CD1c-positive myeloid dendritic cell (primary cell): ENCODE measurements around the gene MTHFS.
A peak's percentile ranks its signal among the peaks of the same experiment; 100 is the strongest.
"Not testable (repeated sequence)": the region's sequence is repeated elsewhere in the genome, so short reads cannot be mapped to it uniquely, and the experiment has no call there.

Source experiments
- DNase-seq: peaks from one replicate; pipeline ENCODE4 v3.0.0-alpha.2; 2016; ENCODE audit errors: extremely low spot score

MTHFS gene

DNA sequence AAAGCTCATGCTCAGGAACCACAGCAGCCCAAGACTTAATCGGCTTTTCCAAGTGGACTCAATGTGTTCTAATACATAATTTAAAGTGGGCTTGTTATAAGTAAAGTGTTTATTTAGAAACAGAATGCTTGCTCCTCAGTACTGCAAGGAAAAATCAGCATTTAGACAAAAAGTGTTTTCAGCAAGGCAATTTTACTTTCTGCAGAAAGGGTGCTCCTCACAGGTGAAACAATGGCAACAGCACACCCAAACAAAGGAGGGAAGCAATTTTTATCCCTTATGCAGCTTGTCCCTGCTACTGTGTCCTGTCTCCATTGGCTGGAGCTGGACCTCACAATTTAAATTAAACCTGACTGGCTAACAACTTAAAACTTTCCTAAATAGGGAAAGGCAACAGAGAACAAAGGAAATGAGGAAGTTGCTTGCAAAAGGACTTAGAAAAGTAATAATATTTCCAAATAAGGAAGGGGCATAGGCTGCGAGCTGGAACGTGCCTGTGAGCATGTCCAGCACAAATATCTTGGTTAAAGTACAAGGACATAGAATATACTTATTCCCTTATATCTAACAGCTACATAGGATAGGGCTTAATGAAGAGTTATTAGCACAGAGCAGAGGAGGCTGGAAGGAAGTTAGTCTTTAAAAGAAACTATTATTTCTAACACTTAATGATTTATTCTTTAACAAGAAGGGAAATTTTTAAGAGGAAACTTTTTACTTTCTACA is 19.1 kb upstream of the MTHFS start:
- DNase-seq: not testable (repeated sequence)

- DNase-seq: no peak
Observed at GRCh38 chr15:79914728-79915127, 17.9 kb upstream of the MTHFS start.

DNA sequence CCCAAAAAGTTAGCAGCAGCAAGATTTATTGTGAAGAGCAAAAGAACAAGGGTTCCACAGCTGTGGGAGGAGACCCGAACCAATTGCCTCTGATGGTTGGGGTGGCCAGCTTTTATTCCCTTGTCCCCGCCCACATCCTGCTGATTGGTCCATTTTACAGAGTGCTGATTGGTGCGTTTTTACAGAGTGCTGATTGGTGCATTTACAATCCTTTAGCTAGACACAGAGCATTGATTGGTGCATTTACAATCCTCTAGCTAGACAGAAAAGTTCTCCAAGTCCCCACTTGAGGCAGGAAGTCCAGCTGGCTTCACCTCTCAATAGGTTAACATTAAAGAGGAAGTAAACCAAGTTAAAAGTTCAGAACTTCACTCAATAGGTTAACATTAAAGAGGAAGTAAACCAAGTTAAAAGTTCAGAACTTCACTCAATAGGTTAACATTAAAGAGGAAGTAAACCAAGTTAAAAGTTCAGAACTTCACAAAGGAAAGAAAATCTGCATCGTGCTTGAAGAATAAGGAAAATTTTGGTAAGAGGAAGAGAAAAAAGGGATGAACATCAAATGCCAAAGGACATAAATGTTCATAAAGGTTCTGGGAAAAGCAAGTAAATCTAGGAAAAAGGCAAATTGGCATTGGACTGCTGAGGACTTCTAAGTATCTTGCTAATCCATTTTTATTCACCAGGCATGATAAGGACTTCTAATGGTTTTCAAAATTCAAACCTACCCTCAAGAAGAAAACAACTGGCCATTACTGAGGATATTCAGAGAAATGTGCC is 12.9 kb upstream of the MTHFS start:
- DNase-seq: peak; percentile 30

GRCh38 chr15:79904271-79904670 is 7.5 kb upstream of the MTHFS start:
- DNase-seq: peak; percentile 42

DNA sequence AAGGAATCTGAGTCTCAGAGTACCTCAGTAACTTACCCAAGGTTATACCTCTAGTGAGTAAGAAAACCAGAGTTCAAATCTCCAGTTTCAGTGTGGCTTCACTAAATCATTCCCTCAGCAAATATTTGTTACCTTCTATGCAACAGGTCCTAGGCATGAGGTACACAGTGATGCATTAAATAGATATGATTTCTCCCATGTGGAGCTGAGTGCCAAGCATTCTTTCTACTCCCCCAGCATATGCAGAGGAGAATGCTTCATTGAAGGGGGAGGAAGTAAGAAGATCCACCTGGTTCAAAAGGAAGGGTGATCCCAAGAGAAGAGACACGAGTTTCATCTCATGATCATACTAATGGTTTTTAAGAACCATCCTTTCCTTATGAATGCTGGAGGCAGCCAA is 6.8 kb upstream of the MTHFS start:
- DNase-seq: no peak

DNA sequence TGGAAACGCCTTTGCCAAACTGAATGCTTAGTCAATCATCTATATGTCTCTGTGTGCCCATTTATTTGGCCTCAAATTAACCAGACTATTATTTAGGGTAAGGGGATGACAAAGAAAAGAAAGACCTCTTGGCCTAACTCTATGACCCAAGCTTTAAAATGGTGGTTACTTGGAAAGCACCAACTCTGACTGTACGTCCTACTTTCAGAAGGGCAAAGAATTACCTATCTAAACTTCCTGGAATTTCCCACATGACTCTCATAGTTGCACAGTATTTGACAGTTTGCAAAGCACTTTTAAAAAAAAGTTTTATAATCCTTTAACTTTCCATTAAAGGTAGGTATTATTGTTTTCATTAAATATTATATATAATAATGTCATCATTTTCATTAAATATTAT is 6.3 kb upstream of the MTHFS start:
- no peak for DNase-seq

GRCh38 chr15:79901958-79902357 is 5.1 kb upstream of the MTHFS start:
- peak; percentile 39 for DNase-seq

DNA sequence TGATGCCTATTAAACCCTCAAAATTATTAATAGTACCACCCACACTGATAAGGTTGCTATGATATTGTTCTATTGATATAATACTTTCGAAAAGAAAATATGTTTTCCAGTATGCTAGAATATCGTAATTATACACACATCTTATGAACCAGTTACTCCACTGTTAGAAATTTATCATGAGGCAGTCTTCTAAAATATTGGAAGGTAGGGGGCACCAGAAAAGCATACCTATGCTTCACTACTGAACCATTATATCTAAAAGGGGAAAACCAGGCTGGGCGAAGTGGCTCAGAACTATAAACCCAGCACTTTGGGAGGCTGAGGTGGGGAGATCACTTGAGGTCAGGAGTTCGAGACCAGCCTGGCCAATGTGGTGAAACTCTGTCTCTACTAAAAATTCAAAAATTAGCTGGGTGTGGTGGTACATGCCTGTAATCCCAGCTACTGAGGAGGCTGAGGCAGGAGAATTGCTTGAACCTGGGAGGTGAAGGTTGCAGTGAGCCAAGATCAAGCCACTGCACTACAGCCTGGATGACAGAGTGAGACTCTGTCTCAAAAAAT is 4.1 kb upstream of the MTHFS start:
- DNase-seq: not testable (repeated sequence)

- peak; percentile 26 for DNase-seq
Observed at GRCh38 chr15:79900087-79900486, 3.3 kb upstream of the MTHFS start.

- peak; percentile 86 for DNase-seq
Observed at GRCh38 chr15:79898786-79899185, 2.0 kb upstream of the MTHFS start.

DNA sequence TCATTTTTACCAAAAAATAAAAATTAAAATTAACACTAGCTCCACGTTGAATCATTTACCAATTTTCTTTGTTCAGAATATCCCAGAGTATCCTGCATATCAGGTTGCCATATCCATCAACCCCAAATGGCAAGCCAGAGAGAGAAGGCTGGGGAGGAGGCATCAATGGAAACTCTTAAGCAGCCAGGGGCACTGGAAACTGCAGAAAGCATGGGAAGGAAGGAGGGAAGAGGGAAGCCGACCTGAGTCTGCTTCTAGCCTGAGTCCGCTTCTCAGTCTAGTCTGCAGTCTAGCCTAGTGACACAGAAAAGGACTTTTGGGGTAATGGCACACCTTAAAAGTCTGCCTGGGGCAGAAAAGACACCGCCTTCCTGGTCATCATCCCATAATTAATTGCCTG is 1.6 kb upstream of the MTHFS start:
- DNase-seq: no peak

GRCh38 chr15:79897701-79898113 is 893 bp upstream of the MTHFS start:
- peak; percentile 43 for DNase-seq

DNA sequence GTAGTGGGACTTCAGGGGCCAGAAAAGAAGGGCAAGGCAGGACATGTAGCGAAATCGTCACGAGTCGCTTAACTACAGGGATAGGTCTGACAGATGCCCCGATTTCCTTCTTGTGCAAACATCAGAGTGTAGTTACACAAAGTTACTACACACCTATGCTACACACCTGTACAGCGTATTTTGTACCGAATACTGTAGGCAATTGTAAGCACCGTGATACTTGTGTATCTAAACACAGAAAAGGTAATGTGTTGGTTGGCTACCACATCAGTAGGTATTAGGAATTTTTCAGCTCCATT is 515 bp upstream of the MTHFS start:
- no peak for DNase-seq

DNA sequence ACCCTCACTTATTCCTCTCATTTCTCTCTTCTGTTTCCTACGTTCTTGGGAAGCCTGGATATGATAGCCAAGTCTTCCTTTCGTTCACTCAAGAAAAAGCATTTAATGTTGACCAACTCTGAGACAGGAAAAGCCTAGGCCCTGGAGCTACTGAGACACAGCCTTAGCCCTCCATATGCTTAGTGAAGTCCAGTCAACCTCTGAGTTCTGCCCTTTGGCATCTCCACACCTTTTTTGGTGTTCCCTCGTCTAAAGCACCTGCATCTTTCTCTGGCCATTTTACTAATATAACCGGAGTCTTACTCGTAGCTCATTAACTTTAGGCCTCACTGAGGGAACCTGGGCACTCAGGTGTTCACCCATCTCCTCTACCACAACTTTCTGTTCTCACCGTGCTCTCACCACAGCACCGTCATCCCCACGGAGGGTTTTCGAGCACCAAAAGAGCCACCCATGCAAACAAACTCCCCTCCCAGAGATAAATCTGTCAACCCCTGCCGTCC is 632 bp downstream of the MTHFS start:
- no peak for DNase-seq

DNA sequence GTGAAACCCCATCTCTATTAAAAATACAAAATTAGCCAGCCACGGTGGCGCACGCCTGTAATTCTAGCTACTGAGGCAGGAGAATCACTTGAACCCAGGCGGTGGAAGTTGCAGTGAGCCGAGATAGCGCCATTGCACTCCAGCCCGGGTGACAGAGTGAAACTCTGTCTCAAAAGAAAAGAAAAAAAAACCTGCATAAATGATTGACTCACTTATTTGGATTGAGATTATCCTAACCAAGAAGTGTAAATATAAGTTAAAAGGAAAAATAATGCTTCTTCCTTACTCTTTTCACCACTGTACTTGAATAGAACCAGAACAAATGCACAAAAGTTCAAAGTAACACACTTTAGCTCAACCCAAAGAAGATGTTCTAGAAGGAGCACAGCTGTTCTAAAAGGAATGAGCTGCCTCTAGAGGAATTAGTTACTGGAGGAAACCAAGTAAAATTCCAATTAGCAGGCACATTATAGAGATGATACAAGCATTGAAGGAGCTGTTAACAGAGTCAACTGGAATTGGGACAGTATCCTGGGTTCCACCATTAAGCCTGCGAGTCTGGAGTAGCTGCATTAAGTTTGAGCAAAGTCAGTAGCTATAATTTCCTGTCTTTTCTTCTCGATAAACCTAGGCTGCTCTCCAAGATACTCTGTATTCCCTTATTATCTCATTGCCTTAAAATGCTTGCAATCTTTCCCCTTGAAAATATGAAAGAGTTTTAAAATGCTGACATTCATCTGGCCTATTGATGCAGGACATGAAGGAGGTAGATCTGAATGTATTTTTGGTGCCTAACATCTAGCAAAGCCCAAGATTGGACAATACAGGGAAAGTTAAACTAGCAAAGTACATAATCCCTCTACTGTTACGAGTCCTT is 9.5 kb downstream of the MTHFS start:
- no peak for DNase-seq

DNA sequence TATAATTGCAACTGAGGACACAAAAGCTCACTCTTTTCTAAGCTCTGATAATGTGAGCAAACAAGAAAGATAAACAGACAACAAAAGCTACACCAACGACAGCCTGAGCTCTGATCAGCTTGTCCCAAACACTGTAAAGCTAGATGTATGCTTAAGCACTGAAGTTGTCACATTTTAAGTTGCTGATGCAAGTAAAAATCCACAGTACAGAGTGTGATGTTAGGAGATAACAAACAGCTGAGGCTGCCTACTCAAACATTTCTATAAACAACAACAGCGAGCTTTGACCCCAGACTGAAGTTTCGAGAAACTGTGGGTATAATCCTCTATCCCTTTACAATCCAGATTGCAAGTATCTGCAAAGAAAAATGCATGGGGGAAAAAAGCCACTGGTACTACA is 10.7 kb downstream of the MTHFS start:
- DNase-seq: no peak

GRCh38 chr15:79884204-79884596 is 12.6 kb downstream of the MTHFS start:
- no peak for DNase-seq

- DNase-seq: no peak
Observed at GRCh38 chr15:79883579-79884203, 13.1 kb downstream of the MTHFS start.

DNA sequence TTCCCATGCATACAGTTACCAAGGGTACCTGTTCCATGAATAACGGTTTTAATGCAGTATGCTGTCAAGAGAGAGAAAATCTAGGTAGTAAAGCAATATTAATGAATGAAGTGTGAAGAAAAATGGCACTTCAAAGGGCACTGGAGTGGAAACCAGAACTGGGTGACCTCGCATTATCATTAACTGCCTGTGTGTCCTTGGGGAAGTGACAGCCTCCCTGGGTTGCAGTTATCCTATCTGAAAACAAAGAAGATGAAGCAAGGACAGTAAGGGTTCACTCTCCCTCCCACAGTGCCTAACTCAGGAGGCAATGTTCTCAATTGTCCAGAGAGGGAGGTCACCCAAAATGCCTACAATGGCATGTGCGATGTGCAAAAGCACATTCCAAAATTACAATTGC is 15.1 kb downstream of the MTHFS start:
- DNase-seq: no peak

DNA sequence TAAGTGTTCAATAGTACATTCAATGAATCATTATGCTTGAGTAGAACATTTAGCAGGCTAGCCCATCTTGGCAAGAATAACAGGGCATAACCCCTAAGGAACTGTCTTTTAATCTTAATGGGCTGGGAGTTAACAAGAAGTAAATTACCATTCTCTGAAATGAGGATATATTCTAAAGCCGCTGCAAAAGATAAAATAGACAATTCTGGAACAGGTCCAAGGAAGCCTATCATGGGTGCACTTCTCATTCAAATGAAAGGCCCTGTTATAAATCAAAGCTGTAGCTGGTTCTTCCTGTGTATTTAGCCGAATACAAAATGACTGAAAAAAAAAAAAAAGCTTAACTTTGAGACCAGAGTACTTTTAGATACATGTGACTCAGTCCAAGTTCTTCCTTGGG is 15.6 kb downstream of the MTHFS start:
- DNase-seq: no peak

GRCh38 chr15:79878078-79878705 is 18.6 kb downstream of the MTHFS start:
- no peak for DNase-seq
